ENCODE data around the gene OR6X1. TPM values are rescaled to one million over a fixed set of nuclear protein-coding genes. Genes with fewer than 3 reads are reported as not detected.
"Not testable (repeated sequence)": the region's sequence is repeated elsewhere in the genome, so short reads cannot be mapped to it uniquely, and the experiment has no call there.

OR6X1 gene
- total RNA-seq, 1 donor from 2014 or later: not detected

- H3K27ac Mint-ChIP-seq (ENCODE audit: unreplicated experiment): no peak overlapping the region
- no peak overlapping the region for H3K4me3 Mint-ChIP-seq (ENCODE audit: unreplicated experiment)
- TF ChIP-seq CTCF (IDR thresholded peaks at IDR 0.05): no peak
- peaks cover 2% of the 10 kb centered on the region for H3K9me3 Mint-ChIP-seq (ENCODE audit: low read depth)
- peaks cover 2% of the 10 kb centered on the region for H3K36me3 Mint-ChIP-seq (ENCODE audit: low read depth)
- no peak for DNase-seq (ENCODE audit: low spot score)
- H3K4me1 Mint-ChIP-seq (ENCODE audit: low read depth): no peaks in the 10 kb centered on the region
- H3K27me3 Mint-ChIP-seq (ENCODE audit: low read depth): peaks cover 28% of the 10 kb centered on the region
These were observed 35.8 kb downstream of the OR6X1 start for GRCh38 chr11:123718469-123718868.

- no peak overlapping the region for H3K27ac Mint-ChIP-seq (ENCODE audit: unreplicated experiment)
- no peak overlapping the region for H3K4me3 Mint-ChIP-seq (ENCODE audit: unreplicated experiment)
- H3K36me3 Mint-ChIP-seq (ENCODE audit: low read depth): no peaks in the 10 kb centered on the region
- TF ChIP-seq CTCF (IDR thresholded peaks at IDR 0.05): no peak
- H3K9me3 Mint-ChIP-seq (ENCODE audit: low read depth): peaks cover 2% of the 10 kb centered on the region
- H3K27me3 Mint-ChIP-seq (ENCODE audit: low read depth): peaks cover 29% of the 10 kb centered on the region
- DNase-seq (ENCODE audit: low spot score): no peak
- H3K4me1 Mint-ChIP-seq (ENCODE audit: low read depth): no peaks in the 10 kb centered on the region
These were observed 36.3 kb downstream of the OR6X1 start for GRCh38 chr11:123718063-123718462.

GRCh38 chr11:123712627-123713026, 41.7 kb downstream of the OR6X1 start:
- H3K4me3 Mint-ChIP-seq (ENCODE audit: unreplicated experiment); H3K27ac Mint-ChIP-seq (ENCODE audit: unreplicated experiment): not testable (repeated sequence)

GRCh38 chr11:123707606-123708205, 46.6 kb downstream of the OR6X1 start:
- TF ChIP-seq CTCF (IDR thresholded peaks at IDR 0.05): peak; percentile 90
- Mint-ChIP-seq H3K36me3 (ENCODE audit: low read depth) (no peaks in the 10 kb centered on the region), H3K4me1 (ENCODE audit: low read depth) (peaks cover 2% of the 10 kb centered on the region), H3K27me3 (ENCODE audit: low read depth) (peaks cover 13% of the 10 kb centered on the region), H3K4me3 (ENCODE audit: unreplicated experiment) (no peak overlapping the region), H3K27ac (ENCODE audit: unreplicated experiment) (no peak overlapping the region), H3K9me3 (ENCODE audit: low read depth) (no peaks in the 10 kb centered on the region)
- DNase-seq (ENCODE audit: low spot score): no peak

More at GRCh38 chr11:123712627-123713026, 41.7 kb downstream of the OR6X1 start:
- DNase-seq (ENCODE audit: low spot score); H3K36me3 Mint-ChIP-seq (ENCODE audit: low read depth); H3K4me1 Mint-ChIP-seq (ENCODE audit: low read depth); H3K9me3 Mint-ChIP-seq (ENCODE audit: low read depth): not testable (repeated sequence)
- peaks cover 38% of the 10 kb centered on the region for H3K27me3 Mint-ChIP-seq (ENCODE audit: low read depth)

- H3K9me3 Mint-ChIP-seq (ENCODE audit: low read depth): no peaks in the 10 kb centered on the region
- no peak for DNase-seq (ENCODE audit: low spot score)
- no peak overlapping the region for H3K27ac Mint-ChIP-seq (ENCODE audit: unreplicated experiment)
- H3K4me3 Mint-ChIP-seq (ENCODE audit: unreplicated experiment): no peak overlapping the region
- H3K36me3 Mint-ChIP-seq (ENCODE audit: low read depth): no peaks in the 10 kb centered on the region
- H3K27me3 Mint-ChIP-seq (ENCODE audit: low read depth): peaks cover 15% of the 10 kb centered on the region
- no peak for TF ChIP-seq CTCF (IDR thresholded peaks at IDR 0.05)
- peaks cover 3% of the 10 kb centered on the region for H3K4me1 Mint-ChIP-seq (ENCODE audit: low read depth)
These were observed 47.1 kb downstream of the OR6X1 start for GRCh38 chr11:123707206-123707605.

- Mint-ChIP-seq H3K4me3 (ENCODE audit: unreplicated experiment) (no peak overlapping the region), H3K27ac (ENCODE audit: unreplicated experiment) (no peak overlapping the region), H3K27me3 (ENCODE audit: low read depth) (peaks cover 9% of the 10 kb centered on the region), H3K9me3 (ENCODE audit: low read depth) (peaks cover 2% of the 10 kb centered on the region), H3K4me1 (ENCODE audit: low read depth) (peaks cover 7% of the 10 kb centered on the region), H3K36me3 (ENCODE audit: low read depth) (no peaks in the 10 kb centered on the region)
- DNase-seq (ENCODE audit: low spot score): no peak
- TF ChIP-seq CTCF (IDR thresholded peaks at IDR 0.05): no peak
These were observed 50.0 kb downstream of the OR6X1 start for GRCh38 chr11:123704341-123704740.

All from chondrocyte (in vitro differentiated cells).